SK-N-SH treated with all-trans-retinoic acid at 6 μM for 48 hours (cell line): ENCODE data around the gene CAMSAP3.

Experiments
- ATAC-seq: fragments of 200-7000 bp; cut with Tn5 transposase; 3 replicates; pipeline ENCODE4 v1.9.1; 2020; ENCODE audit warnings: mild to moderate bottlenecking, moderate library complexity
- ARNTL ChIP-seq: fragments of 450-650 bp; formaldehyde crosslinking; IDR thresholded peaks from 2 replicates; pipeline ENCODE4 v1.5.0; 2020; ENCODE audit warnings: low read depth, mild to moderate bottlenecking, moderate library complexity, borderline replicate concordance
- BACH2 ChIP-seq: fragments of 250-450 bp; sonication (Bioruptor Pico); IDR thresholded peaks from 2 replicates; pipeline ENCODE4 v1.9.0; 2021; ENCODE audit warnings: mild to moderate bottlenecking, borderline replicate concordance
- CSDC2 ChIP-seq: fragments of 250-450 bp; sonication (Bioruptor Pico); IDR thresholded peaks from 2 replicates; pipeline ENCODE4 v1.5.0; 2020; ENCODE audit warnings: mild to moderate bottlenecking, moderate library complexity
- CSRNP3 ChIP-seq: fragments of 250-450 bp; sonication (Bioruptor Pico); IDR thresholded peaks from 2 replicates; pipeline ENCODE4 v1.5.1; 2021; ENCODE audit warnings: mild to moderate bottlenecking, moderate library complexity
- ESRRG ChIP-seq: fragments of 250-450 bp; sonication (Bioruptor Pico); IDR thresholded peaks from 2 replicates; pipeline ENCODE4 v1.6.1; 2021; ENCODE audit warnings: mild to moderate bottlenecking
- GLIS3 ChIP-seq: fragments of 250-450 bp; sonication (Bioruptor Pico); IDR thresholded peaks from 2 replicates; pipeline ENCODE4 v1.5.0; 2020; ENCODE audit warnings: mild to moderate bottlenecking, moderate library complexity
- ISL1 ChIP-seq: fragments of 250-450 bp; sonication (Bioruptor Pico); IDR thresholded peaks from 2 replicates; pipeline ENCODE4 v2.1.2; 2022; ENCODE audit warnings: mild to moderate bottlenecking, moderate library complexity
- OSR1 ChIP-seq: fragments of 250-450 bp; sonication (Bioruptor Pico); IDR thresholded peaks from 2 replicates; pipeline ENCODE4 v1.8.0; 2022; ENCODE audit warnings: moderate library complexity, mild to moderate bottlenecking, inconsistent platforms
- PATZ1 ChIP-seq: fragments of 250-450 bp; sonication (Bioruptor Pico); IDR thresholded peaks from 2 replicates; pipeline ENCODE4 v1.8.0; 2020; ENCODE audit warnings: mild to moderate bottlenecking, moderate library complexity, borderline replicate concordance
- PPARA ChIP-seq: fragments of 250-450 bp; sonication (Bioruptor Pico); IDR thresholded peaks from 2 replicates; pipeline ENCODE4 v1.5.0; 2020; ENCODE audit warnings: mild to moderate bottlenecking, borderline replicate concordance
- RARB ChIP-seq: fragments of 250-450 bp; sonication (Bioruptor Pico); IDR thresholded peaks from 2 replicates; pipeline ENCODE4 v1.8.0; 2021; ENCODE audit warnings: mild to moderate bottlenecking, moderate library complexity
- SNAI2 ChIP-seq: fragments of 250-450 bp; sonication (Bioruptor Pico); IDR thresholded peaks from 2 replicates; pipeline ENCODE4 v1.5.0; 2020; ENCODE audit warnings: mild to moderate bottlenecking, moderate library complexity
- TOX ChIP-seq: fragments of 250-450 bp; sonication (Bioruptor Pico); IDR thresholded peaks from 2 replicates; pipeline ENCODE4 v1.8.0; 2021; ENCODE audit warnings: mild to moderate bottlenecking, moderate library complexity, borderline replicate concordance
- ZC3H10 ChIP-seq: fragments of 250-450 bp; sonication (Bioruptor Pico); IDR thresholded peaks from 2 replicates; pipeline ENCODE4 v1.5.1; 2021; ENCODE audit warnings: mild to moderate bottlenecking, moderate library complexity
- ZFP3 ChIP-seq: fragments of 250-450 bp; sonication (Bioruptor Pico); IDR thresholded peaks from 2 replicates; pipeline ENCODE4 v1.5.0; 2020; ENCODE audit warnings: mild to moderate bottlenecking, moderate library complexity
- ZFP30 ChIP-seq: fragments of 450-650 bp; formaldehyde crosslinking; IDR thresholded peaks from 2 replicates; pipeline ENCODE4 v1.5.0; 2022; ENCODE audit warnings: mild to moderate bottlenecking, moderate library complexity
- ZNF565 ChIP-seq: fragments of 450-650 bp; formaldehyde crosslinking; conservative IDR thresholded peaks from 2 replicates; pipeline ENCODE4 v1.5.0; 2020; ENCODE audit warnings: low read depth, mild to moderate bottlenecking, moderate library complexity
- TF ChIP-seq, protein P1 (sequence below): fragments of 250-450 bp; sonication (Bioruptor Pico); IDR thresholded peaks from 2 replicates; pipeline ENCODE4 v1.5.1; 2020; ENCODE audit warnings: low read depth, mild to moderate bottlenecking, moderate library complexity
- TF ChIP-seq, protein P2 (sequence below): fragments of 250-450 bp; sonication (Bioruptor Pico); IDR thresholded peaks from 2 replicates; pipeline ENCODE4 v1.5.0; 2020; ENCODE audit warnings: mild to moderate bottlenecking, moderate library complexity

CAMSAP3 gene

GRCh38 chr19:7627166-7627565 is 31.5 kb downstream of the CAMSAP3 start:
- TF ChIP-seq OSR1 (CRISPR knock-in tag) (no peak), GLIS3 (CRISPR knock-in tag) (no peak), CSDC2 (CRISPR knock-in tag) (no peak), PATZ1 (CRISPR knock-in tag) (no peak), ZNF565 (CRISPR knock-in tag) (no peak), ZFP3 (CRISPR knock-in tag) (no peak), ESRRG (CRISPR knock-in tag) (no peak), ARNTL (CRISPR knock-in tag) (no peak), RARB (no peak), CSRNP3 (CRISPR knock-in tag) (no peak), PPARA (CRISPR knock-in tag) (no peak), SNAI2 (no peak), ZFP30 (CRISPR knock-in tag) (no peak), TOX (CRISPR knock-in tag) (no peak), ZC3H10 (CRISPR knock-in tag) (no peak), BACH2 (CRISPR knock-in tag) (no peak)
- TF ChIP-seq, protein P1, sequence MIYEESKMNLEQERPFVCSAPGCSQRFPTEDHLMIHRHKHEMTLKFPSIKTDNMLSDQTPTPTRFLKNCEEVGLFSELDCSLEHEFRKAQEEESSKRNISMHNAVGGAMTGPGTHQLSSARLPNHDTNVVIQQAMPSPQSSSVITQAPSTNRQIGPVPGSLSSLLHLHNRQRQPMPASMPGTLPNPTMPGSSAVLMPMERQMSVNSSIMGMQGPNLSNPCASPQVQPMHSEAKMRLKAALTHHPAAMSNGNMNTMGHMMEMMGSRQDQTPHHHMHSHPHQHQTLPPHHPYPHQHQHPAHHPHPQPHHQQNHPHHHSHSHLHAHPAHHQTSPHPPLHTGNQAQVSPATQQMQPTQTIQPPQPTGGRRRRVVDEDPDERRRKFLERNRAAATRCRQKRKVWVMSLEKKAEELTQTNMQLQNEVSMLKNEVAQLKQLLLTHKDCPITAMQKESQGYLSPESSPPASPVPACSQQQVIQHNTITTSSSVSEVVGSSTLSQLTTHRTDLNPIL = no peak
- TF ChIP-seq, protein P2, sequence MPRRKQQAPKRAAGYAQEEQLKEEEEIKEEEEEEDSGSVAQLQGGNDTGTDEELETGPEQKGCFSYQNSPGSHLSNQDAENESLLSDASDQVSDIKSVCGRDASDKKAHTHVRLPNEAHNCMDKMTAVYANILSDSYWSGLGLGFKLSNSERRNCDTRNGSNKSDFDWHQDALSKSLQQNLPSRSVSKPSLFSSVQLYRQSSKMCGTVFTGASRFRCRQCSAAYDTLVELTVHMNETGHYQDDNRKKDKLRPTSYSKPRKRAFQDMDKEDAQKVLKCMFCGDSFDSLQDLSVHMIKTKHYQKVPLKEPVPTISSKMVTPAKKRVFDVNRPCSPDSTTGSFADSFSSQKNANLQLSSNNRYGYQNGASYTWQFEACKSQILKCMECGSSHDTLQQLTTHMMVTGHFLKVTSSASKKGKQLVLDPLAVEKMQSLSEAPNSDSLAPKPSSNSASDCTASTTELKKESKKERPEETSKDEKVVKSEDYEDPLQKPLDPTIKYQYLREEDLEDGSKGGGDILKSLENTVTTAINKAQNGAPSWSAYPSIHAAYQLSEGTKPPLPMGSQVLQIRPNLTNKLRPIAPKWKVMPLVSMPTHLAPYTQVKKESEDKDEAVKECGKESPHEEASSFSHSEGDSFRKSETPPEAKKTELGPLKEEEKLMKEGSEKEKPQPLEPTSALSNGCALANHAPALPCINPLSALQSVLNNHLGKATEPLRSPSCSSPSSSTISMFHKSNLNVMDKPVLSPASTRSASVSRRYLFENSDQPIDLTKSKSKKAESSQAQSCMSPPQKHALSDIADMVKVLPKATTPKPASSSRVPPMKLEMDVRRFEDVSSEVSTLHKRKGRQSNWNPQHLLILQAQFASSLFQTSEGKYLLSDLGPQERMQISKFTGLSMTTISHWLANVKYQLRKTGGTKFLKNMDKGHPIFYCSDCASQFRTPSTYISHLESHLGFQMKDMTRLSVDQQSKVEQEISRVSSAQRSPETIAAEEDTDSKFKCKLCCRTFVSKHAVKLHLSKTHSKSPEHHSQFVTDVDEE (CRISPR knock-in tag) = no peak
- ATAC-seq = no peak

- ATAC-seq = no peak
- TF ChIP-seq, protein P2 (CRISPR knock-in tag) = no peak
- TF ChIP-seq ISL1 (CRISPR knock-in tag) = no peak
- no peak for TF ChIP-seq BACH2 (CRISPR knock-in tag)
- TF ChIP-seq, all 23 proteins: peak for 0
Measured at GRCh38 chr19:7628589-7629311, 33.1 kb downstream of the CAMSAP3 start.
